MM.1S (cell line): ENCODE results near the gene ZBTB12.

Experiments used
- EZH2 ChIP-seq: fragments of 300-600 bp; sonication (generic); optimal IDR thresholded peaks from 2 replicates; pipeline ENCODE3; 2017; ENCODE audit warnings: low read depth, mild to moderate bottlenecking, antibody characterized with exemption, low read length, mixed read lengths
- EZH2phosphoT487 ChIP-seq: fragments of 300-600 bp; sonication (generic); IDR thresholded peaks from 2 replicates; pipeline ENCODE4 v1.6.1; 2018; ENCODE audit warnings: antibody characterized with exemption, low read length
- TF ChIP-seq, protein P1 (sequence below): fragments of 300-600 bp; sonication (generic); IDR thresholded peaks from 2 replicates; pipeline ENCODE4 v1.5.1; 2016; ENCODE audit warnings: antibody characterized with exemption, low read length, mixed read lengths

- TF ChIP-seq, protein P1, sequence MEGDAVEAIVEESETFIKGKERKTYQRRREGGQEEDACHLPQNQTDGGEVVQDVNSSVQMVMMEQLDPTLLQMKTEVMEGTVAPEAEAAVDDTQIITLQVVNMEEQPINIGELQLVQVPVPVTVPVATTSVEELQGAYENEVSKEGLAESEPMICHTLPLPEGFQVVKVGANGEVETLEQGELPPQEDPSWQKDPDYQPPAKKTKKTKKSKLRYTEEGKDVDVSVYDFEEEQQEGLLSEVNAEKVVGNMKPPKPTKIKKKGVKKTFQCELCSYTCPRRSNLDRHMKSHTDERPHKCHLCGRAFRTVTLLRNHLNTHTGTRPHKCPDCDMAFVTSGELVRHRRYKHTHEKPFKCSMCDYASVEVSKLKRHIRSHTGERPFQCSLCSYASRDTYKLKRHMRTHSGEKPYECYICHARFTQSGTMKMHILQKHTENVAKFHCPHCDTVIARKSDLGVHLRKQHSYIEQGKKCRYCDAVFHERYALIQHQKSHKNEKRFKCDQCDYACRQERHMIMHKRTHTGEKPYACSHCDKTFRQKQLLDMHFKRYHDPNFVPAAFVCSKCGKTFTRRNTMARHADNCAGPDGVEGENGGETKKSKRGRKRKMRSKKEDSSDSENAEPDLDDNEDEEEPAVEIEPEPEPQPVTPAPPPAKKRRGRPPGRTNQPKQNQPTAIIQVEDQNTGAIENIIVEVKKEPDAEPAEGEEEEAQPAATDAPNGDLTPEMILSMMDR = peak; percentile 23; the same call in 1 of the 2 replicates
- TF ChIP-seq EZH2 (no peak), EZH2phosphoT487 (no peak)
These were observed 31.4 kb downstream of the ZBTB12 start for GRCh38 chr6:31870385-31870921.
